ENCODE measurements around the gene HAPSTR1.
A peak's percentile ranks its signal among the peaks of the same experiment; 100 is the strongest.

Gene HAPSTR1

DNA sequence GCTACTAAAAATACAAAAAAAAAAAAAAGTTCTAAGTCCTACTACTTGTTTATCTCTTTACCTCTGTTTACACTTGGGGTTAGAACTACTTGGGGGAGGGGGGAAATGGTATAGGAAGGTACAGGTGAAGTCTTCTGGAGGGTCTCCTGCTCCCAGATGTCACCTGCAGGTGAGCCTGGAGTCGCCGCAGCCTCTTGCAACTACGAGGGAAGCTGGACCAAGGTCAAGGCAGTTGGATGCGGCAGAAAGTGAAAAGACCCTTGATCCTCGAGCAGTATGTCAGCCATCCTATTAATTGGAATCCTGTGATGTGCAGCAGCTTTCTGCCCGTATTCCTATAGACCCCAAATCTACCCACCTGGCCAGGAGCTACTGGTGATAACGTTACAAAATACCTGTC is 33.0 kb downstream of the HAPSTR1 start:
- no peak for DNase-seq

DNA sequence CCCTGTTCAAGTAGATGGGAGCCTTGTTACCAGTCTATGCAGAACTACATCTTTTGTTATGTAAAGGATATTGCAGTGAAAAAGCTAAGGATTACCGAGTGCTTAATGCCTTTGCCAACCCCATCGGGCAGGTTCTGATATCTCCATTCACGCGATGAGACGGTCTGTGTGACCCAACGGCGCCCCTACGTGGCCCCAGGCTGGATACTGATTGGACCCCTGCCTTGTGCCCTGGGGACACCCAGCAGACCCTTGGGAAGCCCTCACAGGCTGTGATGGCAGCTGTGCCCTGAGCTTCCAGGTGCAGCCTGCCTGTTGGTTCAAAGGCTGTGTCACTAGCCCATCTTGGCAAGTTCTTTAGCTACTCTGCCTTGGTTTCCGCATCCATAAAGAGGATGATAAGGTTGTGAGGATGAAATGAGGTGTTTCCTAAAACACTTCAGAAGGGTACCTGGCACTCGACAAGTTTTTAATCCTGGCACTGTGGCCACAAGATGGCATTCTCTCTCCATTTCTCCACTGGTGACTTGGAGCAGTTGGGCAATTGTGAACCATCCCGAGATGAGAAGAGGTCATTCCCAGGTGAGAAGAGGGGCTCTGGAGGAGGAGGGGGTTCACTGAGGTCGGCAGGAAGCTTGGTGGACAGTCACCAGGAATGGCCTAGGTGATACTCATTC is 33.6 kb downstream of the HAPSTR1 start:
- no peak for DNase-seq

DNA sequence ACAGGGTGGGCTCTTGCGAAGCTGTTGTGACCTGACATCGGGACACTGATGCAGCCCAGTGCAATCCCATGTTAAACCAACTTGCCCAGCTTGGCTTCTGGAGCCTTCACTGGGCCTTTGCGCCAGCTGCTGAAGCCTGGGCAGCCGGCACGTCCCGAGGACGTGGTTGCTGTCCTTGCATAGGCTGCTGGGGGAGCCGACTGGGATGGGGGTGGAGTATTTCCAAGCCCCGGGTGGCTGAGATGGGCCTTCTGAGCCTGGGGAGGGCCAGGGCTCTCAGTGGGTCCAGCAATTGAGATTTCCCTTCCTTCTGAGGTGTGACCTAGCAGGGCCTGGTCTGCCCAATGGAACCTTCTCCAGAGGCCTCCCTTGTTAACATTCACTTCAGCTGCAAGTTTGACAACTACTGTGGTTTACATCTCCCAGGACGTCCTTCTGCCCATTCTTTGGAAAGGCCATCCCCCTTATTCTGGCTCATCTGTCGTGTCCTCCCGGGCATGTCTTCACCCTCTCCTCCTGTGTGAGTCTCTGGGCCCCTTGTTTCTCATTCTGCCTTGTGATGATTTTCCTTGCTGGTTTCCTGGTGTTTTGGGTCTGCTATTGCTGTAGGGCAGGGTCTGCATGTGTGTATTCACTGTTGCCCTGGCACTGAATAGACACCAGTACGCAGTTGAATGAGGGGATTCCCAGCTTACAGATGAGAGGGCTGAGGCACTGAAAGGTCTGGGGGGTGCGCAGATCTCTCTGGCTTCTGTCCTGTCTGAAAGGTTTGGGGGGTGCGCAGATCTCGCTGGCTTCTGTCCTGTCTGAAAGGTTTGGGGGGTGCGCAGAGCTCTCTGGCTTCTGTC is 34.4 kb downstream of the HAPSTR1 start:
- no peak for DNase-seq

DNA sequence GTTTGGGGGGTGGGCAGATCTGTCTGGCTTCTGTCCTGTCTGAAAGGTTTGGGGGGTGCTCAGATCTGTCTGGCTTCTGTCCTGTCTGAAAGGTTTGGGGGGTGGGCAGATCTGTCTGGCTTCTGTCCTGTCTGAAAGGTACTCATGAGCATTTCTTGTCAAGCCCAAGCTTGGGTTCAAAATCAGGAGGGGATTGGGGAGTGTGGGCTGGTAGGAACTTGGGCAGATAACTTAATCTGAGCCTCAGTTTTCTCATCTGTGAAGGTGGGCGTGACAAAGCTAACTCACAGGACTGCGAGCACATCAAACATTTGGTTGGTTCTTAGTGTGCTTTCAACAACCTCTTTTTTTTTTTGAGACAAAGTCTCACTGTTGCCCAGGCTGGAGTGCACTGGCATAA is 35.2 kb downstream of the HAPSTR1 start:
- DNase-seq = no peak

DNA sequence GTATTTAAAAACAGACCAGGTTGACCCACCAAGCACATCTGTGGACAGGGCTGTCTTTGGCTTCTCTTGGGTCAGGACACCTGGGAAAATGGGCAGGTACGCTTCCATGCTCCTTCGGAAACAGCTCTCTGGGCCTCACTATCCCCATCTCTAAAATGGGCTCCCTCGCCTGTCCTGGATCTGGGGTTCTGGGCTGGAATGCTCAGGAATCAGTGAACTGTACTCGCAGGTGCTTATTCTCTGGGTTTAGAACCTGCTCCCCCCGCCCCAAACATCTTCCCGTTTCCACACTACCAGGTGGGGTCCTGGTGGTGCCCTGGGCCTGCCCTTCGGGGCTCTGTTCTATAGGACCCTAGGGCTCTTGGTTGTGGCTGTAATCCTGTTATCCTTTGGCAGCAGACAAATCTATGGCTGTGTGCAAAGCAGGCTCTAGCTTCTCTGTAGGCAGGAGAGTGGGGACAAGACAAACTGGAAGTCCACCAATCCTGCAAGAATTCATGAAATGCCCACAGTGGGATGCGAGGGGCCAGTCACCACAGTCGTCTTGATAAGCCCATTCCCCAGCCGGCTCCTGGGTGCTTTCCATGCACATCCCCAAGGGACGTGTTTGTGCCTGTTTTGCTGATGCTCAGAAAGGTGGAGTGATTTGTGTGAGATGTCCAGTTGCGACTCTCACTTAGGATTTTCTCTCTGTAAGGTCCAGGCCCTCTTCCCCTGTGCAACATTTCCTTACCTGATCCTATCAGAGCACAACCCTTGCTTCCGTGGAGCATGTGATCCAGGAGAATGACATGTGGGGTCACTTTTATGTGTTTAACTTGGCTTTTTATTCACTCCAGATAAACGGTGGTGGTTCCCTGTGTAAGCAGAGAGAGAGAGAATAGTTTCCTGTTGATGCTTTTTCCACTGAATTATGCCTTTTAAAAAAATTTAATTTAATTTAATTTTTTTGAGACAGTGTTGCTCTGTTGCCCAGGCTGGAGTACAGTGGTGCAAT is 37.2 kb downstream of the HAPSTR1 start:
- DNase-seq = no peak

DNA sequence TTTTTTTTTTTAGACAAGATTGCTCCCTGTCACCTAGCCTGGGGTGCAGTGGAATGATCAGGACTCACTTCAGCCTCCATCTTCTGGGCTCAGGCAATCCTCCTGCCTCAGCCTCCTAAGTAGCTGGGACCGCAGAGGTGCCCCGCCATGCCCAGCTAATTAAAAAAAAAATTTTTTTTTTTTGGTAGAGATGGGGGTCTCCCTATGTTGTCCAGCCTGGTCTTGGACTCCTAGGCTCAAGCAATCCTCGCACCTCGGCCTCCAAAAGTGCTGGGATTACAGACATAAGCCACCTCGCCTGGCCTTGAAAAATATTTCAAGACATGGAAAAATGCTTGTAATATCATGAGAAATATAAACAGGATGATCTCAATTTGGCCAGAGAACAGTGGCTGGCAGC is 42.9 kb downstream of the HAPSTR1 start:
- DNase-seq = no peak

DNA sequence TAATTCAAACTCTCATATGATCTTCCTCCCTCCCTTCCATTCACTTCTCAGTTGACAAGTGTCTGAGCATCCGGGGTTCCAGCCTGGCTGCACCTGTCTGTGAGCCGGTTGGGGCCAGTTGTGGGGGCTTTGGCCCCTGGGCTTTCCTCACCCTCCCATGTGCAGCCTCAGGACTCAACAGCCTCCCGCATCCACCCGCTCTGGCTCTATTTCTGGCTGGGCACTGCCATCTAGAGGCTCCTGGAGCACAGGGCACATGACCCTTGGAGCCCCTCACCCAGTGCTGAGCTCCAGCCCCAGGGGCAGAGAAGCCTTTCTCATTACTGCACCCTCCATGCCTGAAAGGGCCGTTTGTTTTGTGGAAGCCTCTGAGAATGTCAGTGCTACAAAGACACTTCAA is 43.3 kb downstream of the HAPSTR1 start:
- DNase-seq = peak in 2 of 3 experiments; percentile 37 to 63

DNA sequence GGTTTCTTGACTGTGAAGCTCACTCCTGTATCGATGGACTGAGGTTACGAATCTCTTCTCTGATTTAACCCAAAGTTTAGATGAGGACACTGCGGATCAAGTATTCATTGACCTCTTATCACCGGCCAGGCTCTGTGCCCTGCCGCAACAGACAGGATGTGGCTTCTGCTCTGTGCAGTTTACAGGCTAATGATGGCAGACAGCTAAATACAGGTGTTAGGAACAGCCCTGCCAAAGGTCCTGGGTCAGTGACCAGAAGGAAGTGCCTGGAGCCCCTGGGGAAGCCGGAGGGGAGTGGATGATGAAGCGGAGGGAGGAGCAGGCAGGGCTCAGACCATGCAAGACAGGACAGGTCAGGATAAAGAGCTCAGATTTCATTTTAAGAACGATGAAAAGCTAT is 44.4 kb downstream of the HAPSTR1 start:
- DNase-seq = no peak

DNA sequence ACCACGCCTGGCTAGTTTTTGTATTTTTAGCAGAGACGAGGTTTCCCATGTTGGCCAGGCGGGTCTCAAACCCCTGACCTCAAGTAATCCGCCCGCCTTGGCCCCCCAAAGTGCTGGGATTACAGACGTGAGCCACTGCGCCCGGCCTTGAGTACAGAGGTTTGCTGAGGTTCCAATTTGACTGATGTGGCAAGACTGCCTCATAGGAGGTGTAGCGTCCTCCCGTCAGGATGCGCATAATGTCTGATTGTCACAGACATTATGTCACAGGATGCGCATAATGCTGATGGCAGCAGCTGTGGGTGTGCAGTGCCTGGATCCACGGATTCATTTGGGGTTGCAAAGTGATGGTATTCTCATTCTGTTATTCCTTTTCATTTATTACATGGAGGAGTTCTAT is 45.2 kb downstream of the HAPSTR1 start:
- no peak for DNase-seq

DNA sequence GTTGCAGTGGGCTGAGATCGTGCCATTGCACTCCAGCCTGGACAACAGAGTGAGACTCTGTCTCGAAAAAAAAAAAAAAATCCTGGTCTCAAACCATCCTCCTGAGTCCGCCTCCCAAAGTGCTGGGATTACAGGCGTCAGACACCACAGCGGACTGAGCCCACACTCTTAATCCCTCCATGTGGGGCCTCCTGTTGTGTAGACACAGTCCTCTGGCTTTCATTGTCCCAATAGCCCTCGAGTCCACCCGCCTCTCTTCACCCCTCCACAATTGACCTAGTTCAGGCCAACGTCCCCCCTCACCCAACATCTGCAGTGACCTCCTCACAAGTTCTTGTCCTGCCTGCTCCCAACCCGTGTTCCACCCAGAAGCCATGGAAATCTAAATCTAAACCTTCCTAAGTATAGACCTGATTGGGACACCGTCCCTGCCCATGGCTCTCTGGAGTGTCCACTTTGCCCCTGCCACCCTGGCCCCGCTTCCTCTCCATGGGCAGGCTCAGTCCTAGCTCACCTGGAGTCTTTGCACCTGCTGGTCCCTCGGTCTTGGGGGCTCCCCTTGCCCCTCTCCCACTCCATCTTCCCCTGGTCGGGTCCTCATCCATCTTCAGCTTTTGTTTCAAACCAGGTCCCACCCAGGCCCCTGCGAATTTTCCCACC is 46.7 kb downstream of the HAPSTR1 start:
- DNase-seq = no peak

DNA sequence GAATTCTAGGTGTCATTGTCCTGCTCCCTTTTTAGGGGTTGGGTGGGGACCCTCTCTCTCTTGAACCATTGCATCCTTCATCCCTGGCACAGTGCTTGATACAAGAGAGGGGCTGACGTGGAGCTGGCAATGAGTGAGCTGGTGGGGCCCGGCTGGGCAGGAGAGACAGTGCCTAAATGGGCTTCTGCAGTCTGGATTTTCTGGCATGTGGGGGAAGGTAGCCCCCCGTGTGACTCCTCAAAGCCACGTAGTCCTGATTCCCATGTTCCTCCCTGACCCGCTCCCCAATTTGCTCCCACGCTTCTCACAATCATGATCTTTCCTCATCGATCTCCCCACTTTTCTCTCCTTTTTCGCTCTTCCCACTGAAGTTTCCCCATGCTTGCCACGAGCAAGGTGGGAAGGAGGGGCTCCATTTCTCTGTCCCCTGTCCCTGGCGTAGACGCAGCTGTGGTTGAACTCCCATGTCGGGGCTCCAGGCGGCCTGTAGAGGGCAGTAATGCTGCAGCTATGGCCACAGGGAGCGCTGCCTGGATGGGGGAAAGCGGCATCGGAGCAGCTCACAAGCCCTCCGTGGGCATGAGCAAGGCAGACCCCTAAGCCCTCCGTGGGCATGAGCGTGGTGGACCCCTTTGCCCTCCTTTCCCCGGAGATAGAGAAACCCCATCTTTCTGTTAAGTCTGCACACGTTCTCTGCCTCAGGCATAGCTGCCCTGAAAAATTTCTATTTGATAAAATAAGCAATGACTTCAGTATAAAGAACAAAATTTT is 47.5 kb downstream of the HAPSTR1 start:
- DNase-seq = peak; percentile 35 to 61 (median 47)

DNA sequence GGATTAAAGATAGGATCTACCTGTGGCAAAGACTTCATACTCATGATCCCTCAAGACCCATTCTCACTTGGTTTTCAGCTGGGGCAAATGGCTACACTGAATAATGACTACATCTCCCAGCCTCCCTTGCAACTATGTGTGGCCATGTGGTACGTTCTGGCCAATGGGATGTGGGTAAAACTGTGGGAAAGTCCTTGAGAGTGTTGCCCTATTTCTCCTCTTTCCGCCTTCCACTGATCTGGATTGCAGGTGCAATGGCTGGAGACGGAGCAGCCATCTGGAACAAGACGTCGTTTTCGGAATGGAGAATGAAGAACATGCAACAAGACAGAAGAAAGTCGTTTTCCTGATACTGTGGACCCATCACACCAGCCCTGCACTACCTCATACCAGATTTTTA is 48.5 kb downstream of the HAPSTR1 start:
- peak in 1 of 3 experiments; percentile 13 for DNase-seq
